HFF-Myc (cell line): ENCODE results near the gene SSNA1.

Experiments
- DNase-seq: peaks from one replicate; pipeline ENCODE4 v3.0.0-alpha.2; 2011; ENCODE audit warnings: low read depth; ENCODE audit errors: extremely low read depth
- H3K4me3 ChIP-seq: replicated peaks from 2 replicates; pipeline ENCODE4 v1.5.1; 2011; ENCODE audit warnings: low read depth, mild to moderate bottlenecking, control low read depth, low read length
- CTCF ChIP-seq: IDR thresholded peaks from 2 replicates; pipeline ENCODE4 v1.5.1; 2012; ENCODE audit warnings: mild to moderate bottlenecking, low read depth, low read length, control low read depth; ENCODE audit errors: missing control alignments

Gene SSNA1

GRCh38 chr9:137165250-137165836 is 23.1 kb upstream of the SSNA1 start:
- no peak for TF ChIP-seq CTCF
- H3K4me3 ChIP-seq, result no peak overlapping the region
- DNase-seq, result no peak

- no peak for DNase-seq
- no peak for TF ChIP-seq CTCF
- H3K4me3 ChIP-seq, result no peak overlapping the region
These were observed 21.9 kb upstream of the SSNA1 start for GRCh38 chr9:137166380-137167229.

- no peak overlapping the region for H3K4me3 ChIP-seq
- no peak for DNase-seq
These were observed 21.2 kb upstream of the SSNA1 start for GRCh38 chr9:137167277-137167746.

GRCh38 chr9:137167747-137168572 is 20.5 kb upstream of the SSNA1 start:
- TF ChIP-seq CTCF, result no peak
- no peak for DNase-seq
- no peak overlapping the region for H3K4me3 ChIP-seq

More at GRCh38 chr9:137167277-137167746, 21.2 kb upstream of the SSNA1 start:
- no peak for TF ChIP-seq CTCF

- no peak for DNase-seq
- TF ChIP-seq CTCF, result no peak
- no peak overlapping the region for H3K4me3 ChIP-seq
These were observed 19.9 kb upstream of the SSNA1 start for GRCh38 chr9:137168573-137168903.

- no peak for TF ChIP-seq CTCF
- 0 out of 2 replicates have a peak overlapping the region, but pooled peaks have one; percentile 7 for H3K4me3 ChIP-seq
These were observed 19.3 kb upstream of the SSNA1 start for GRCh38 chr9:137168904-137169856.

More at GRCh38 chr9:137168904-137169856, 19.3 kb upstream of the SSNA1 start:
- no peak for DNase-seq
